KG1 (cell line): ENCODE measurements around the gene GRPEL1.

Experiments used
- DNase-seq: peaks from one replicate; lab custom pipeline; 2025; lab: John Stamatoyannopoulos, UW

The GRPEL1 gene

GRCh38 chr4:7045553-7045952 is 22.3 kb downstream of the GRPEL1 start:
- no peak for DNase-seq

GRCh38 chr4:7044137-7044930 is 23.5 kb downstream of the GRPEL1 start:
- no peak for DNase-seq

GRCh38 chr4:7043284-7044136 is 24.4 kb downstream of the GRPEL1 start, which contains the start of gene TADA2B:
TADA2B (plus strand) TSS chr4:7043372; CDS start chr4:7043580, 208 bp downstream.
- no peak for DNase-seq

GRCh38 chr4:7042503-7043283 is 25.2 kb downstream of the GRPEL1 start:
- peak; percentile 87 for DNase-seq

- no peak for DNase-seq
Measured at GRCh38 chr4:7041801-7042502, 25.9 kb downstream of the GRPEL1 start.

GRCh38 chr4:7041246-7041645 is 26.6 kb downstream of the GRPEL1 start:
- DNase-seq, result no peak

- no peak for DNase-seq
Measured at GRCh38 chr4:7040765-7041164, 27.1 kb downstream of the GRPEL1 start.

- DNase-seq, result no peak
Measured at GRCh38 chr4:7037425-7037824, 30.4 kb downstream of the GRPEL1 start.

- DNase-seq, result no peak
Measured at GRCh38 chr4:7034262-7035081, 33.4 kb downstream of the GRPEL1 start.

GRCh38 chr4:7032596-7032995 is 35.3 kb downstream of the GRPEL1 start:
- no peak for DNase-seq

- DNase-seq, result no peak
Measured at GRCh38 chr4:7031558-7032449, 36.1 kb downstream of the GRPEL1 start.

- no peak for DNase-seq
Measured at GRCh38 chr4:7030856-7031255, 37.0 kb downstream of the GRPEL1 start.

- no peak for DNase-seq
Measured at GRCh38 chr4:7029921-7030320, 37.9 kb downstream of the GRPEL1 start.

- DNase-seq, result no peak
Measured at GRCh38 chr4:7029212-7029611, 38.7 kb downstream of the GRPEL1 start.

- no peak for DNase-seq
Measured at GRCh38 chr4:7027913-7028312, 40.0 kb downstream of the GRPEL1 start.

- DNase-seq, result no peak
Measured at GRCh38 chr4:7027284-7027683, 40.6 kb downstream of the GRPEL1 start.

GRCh38 chr4:7026107-7026506 is 41.8 kb downstream of the GRPEL1 start:
- no peak for DNase-seq

- no peak for DNase-seq
Measured at GRCh38 chr4:7025040-7025602, 42.7 kb downstream of the GRPEL1 start.

- DNase-seq, result no peak
Measured at GRCh38 chr4:7024336-7024890, 43.5 kb downstream of the GRPEL1 start.
